GM23248 (cell line): ENCODE data around the gene TAMALIN. TPM values are rescaled to one million over a fixed set of nuclear protein-coding genes. Genes with fewer than 3 reads are reported as not detected.

Source experiments
- DNase-seq: peaks from one replicate; pipeline ENCODE4 v3.0.0-alpha.2; 2015
- H2AFZ ChIP-seq: fragments of 200-600 bp; sonication (generic); 2 replicates; pipeline ENCODE4 v1.6.1; 2016; ENCODE audit warnings: antibody characterized with exemption
- H3F3A ChIP-seq: fragments of 200-600 bp; sonication (generic); 2 replicates; pipeline ENCODE4 v1.6.1; 2016; ENCODE audit warnings: mild to moderate bottlenecking, antibody characterized with exemption, mixed run types; ENCODE audit not compliant: insufficient read depth
- H3K27ac ChIP-seq: fragments of 200-600 bp; sonication (generic); 2 replicates; pipeline ENCODE4 v1.5.1; 2016; ENCODE audit warnings: mild to moderate bottlenecking
- H3K27me3 ChIP-seq: fragments of 200-600 bp; sonication (generic); replicated peaks from 2 replicates; pipeline ENCODE4 v1.6.1; 2016; ENCODE audit warnings: mild to moderate bottlenecking; ENCODE audit not compliant: insufficient read depth
- H3K36me3 ChIP-seq: fragments of 200-600 bp; sonication (generic); 2 replicates; pipeline ENCODE4 v1.6.1; 2016; ENCODE audit warnings: low read depth, mild to moderate bottlenecking
- H3K4me1 ChIP-seq: fragments of 200-600 bp; sonication (generic); 2 replicates; pipeline ENCODE4 v1.6.1; 2016; ENCODE audit warnings: mild to moderate bottlenecking; ENCODE audit not compliant: insufficient read depth
- H3K4me2 ChIP-seq: fragments of 200-600 bp; sonication (generic); one replicate; pipeline ENCODE4 v1.6.1; 2016; ENCODE audit warnings: mild to moderate bottlenecking; ENCODE audit not compliant: unreplicated experiment
- H3K4me3 ChIP-seq: fragments of 200-600 bp; sonication (generic); 2 replicates; pipeline ENCODE4 v1.5.1; 2016; ENCODE audit warnings: mild to moderate bottlenecking
- H3K79me2 ChIP-seq: fragments of 200-600 bp; sonication (generic); 2 replicates; pipeline ENCODE4 v1.6.1; 2016; ENCODE audit warnings: mild to moderate bottlenecking; ENCODE audit not compliant: insufficient read depth
- H3K9ac ChIP-seq: fragments of 200-600 bp; sonication (generic); 2 replicates; pipeline ENCODE4 v1.6.1; 2016; ENCODE audit warnings: mild to moderate bottlenecking
- H3K9me2 ChIP-seq: fragments of 200-600 bp; sonication (generic); 2 replicates; pipeline ENCODE4 v1.6.1; 2016; ENCODE audit warnings: mixed run types, mild to moderate bottlenecking, moderate library complexity; ENCODE audit not compliant: insufficient read depth
- H3K9me3 ChIP-seq: fragments of 200-600 bp; sonication (generic); one replicate; pipeline ENCODE4 v1.6.1; 2017; ENCODE audit warnings: low read depth
- H4K20me1 ChIP-seq: fragments of 200-600 bp; sonication (generic); 2 replicates; pipeline ENCODE4 v1.6.0; 2016; ENCODE audit not compliant: insufficient read depth
- EZH2 ChIP-seq: fragments of 200-600 bp; sonication (generic); IDR thresholded peaks from 2 replicates; pipeline ENCODE4 v1.6.1; 2018; ENCODE audit warnings: antibody characterized with exemption, mild to moderate bottlenecking; ENCODE audit not compliant: insufficient read depth, poor library complexity, severe bottlenecking
- EZH2phosphoT487 ChIP-seq: fragments of 200-600 bp; sonication (generic); IDR thresholded peaks from 2 replicates; pipeline ENCODE4 v1.6.1; 2018; ENCODE audit warnings: antibody characterized with exemption, moderate library complexity, mild to moderate bottlenecking, low read depth; ENCODE audit not compliant: insufficient read depth
- WGBS, 2 experiments: methylation state at CpG; one replicate each; pipeline ENCODE4 v1.1.6; 2015 to 2017; ENCODE audit warnings: low lambda C conversion rate in 2 of 2, low coverage in 1 of 2; ENCODE audit errors: missing lambda C conversion rate in 2 of 2; 5-methylcytosine and 5-hydroxymethylcytosine counted together
- in situ Hi-C: fragments of 300-500 bp; cut with MboI; formaldehyde crosslinking; loops from 2 replicates; pipeline ENCODE4 v1.15.0; 2020
- polyA plus RNA-seq: library from polyadenylated mRNA; unstranded; fragments of >200 nt; fragmentation: Nextera tagmentation; extraction: Ambion mirVana; gene quantifications from 2 replicates; pipeline ENCODE4 v1.2.1, GENCODE V29; 2016
- total RNA-seq: library from RNA; depleted of rRNA; stranded (reverse); fragments of >200 nt; shearing (Covaris generic); gene quantifications from 2 replicates; pipeline ENCODE4 v1.2.3, GENCODE V29; 2014

Gene TAMALIN
- total and polyA plus RNA-seq, 2 experiments from 2014 or later: 2.2 TPM; not detected in 1

GRCh38 chr12:52020539-52021336, 14.0 kb downstream of the TAMALIN start:
- no peak overlapping the region for H3K4me2 ChIP-seq
- no peaks in the 10 kb centered on the region for H3K27me3 ChIP-seq
- H3K27ac ChIP-seq: no peak overlapping the region
- no peaks in the 10 kb centered on the region for H3K9me2 ChIP-seq
- H3K79me2 ChIP-seq: no peaks in the 10 kb centered on the region
- peaks cover under 1% of the 10 kb centered on the region; the same call in 1 of the 2 replicates for H3K4me1 ChIP-seq
- H3F3A ChIP-seq: no peaks in the 10 kb centered on the region
- TF ChIP-seq EZH2 (no peak), EZH2phosphoT487 (no peak)
- peak; percentile 62 for DNase-seq
- no peaks in the 10 kb centered on the region for H3K36me3 ChIP-seq
- H3K9me3 ChIP-seq: no peaks in the 10 kb centered on the region
- H4K20me1 ChIP-seq: no peaks in the 10 kb centered on the region
- no peak overlapping the region; the same call in 1 of the 2 replicates for H2AFZ ChIP-seq
- in situ Hi-C loops: no loop called here
- 34 to 37% methylated on average over 9 of the region's 9 CpGs for WGBS, 2 experiments
- no peak overlapping the region for H3K9ac ChIP-seq
- H3K4me3 ChIP-seq: no peak overlapping the region

GRCh38 chr12:52022841-52023181, 16.1 kb downstream of the TAMALIN start:
- Histone ChIP-seq H3K4me3 (peak overlapping the region; percentile 69), H3K9me2 (no peaks in the 10 kb centered on the region), H3K4me1 (peaks cover 4% of the 10 kb centered on the region; the same call in 1 of the 2 replicates), H3K4me2 (peak overlapping the region; percentile 64), H2AFZ (peak overlapping the region; percentile 91), H3K9ac (no peak overlapping the region), H3K27me3 (no peaks in the 10 kb centered on the region), H4K20me1 (no peaks in the 10 kb centered on the region), H3K27ac (no peak overlapping the region), H3F3A (no peaks in the 10 kb centered on the region), H3K79me2 (no peaks in the 10 kb centered on the region), H3K9me3 (no peaks in the 10 kb centered on the region), H3K36me3 (no peaks in the 10 kb centered on the region)
- 42 to 44% methylated on average over 14 of the region's 14 CpGs for WGBS, 2 experiments
- in situ Hi-C loops: no loop called here
- no peak for TF ChIP-seq EZH2phosphoT487
- no peak for TF ChIP-seq EZH2
- DNase-seq: no peak

- 1 to 8% methylated on average over 15 to 68 of the region's 70 CpGs for WGBS, 2 experiments
- Histone ChIP-seq H3K79me2 (no peaks in the 10 kb centered on the region), H3K4me1 (peaks cover 4% of the 10 kb centered on the region; the same call in 1 of the 2 replicates), H3K27me3 (no peaks in the 10 kb centered on the region), H3K9ac (peak overlapping the region; percentile 48), H3K27ac (no peak overlapping the region), H3K9me2 (no peaks in the 10 kb centered on the region), H4K20me1 (no peaks in the 10 kb centered on the region), H3F3A (no peaks in the 10 kb centered on the region), H3K4me2 (peak overlapping the region; percentile 64), H2AFZ (peak overlapping the region; percentile 91), H3K36me3 (no peaks in the 10 kb centered on the region), H3K4me3 (peak overlapping the region; percentile 69), H3K9me3 (no peaks in the 10 kb centered on the region)
- peak; percentile 81 for DNase-seq
- no peak for TF ChIP-seq EZH2phosphoT487
- no peak for TF ChIP-seq EZH2
- in situ Hi-C loops: no loop called here
Measured at GRCh38 chr12:52023182-52023975, 16.6 kb downstream of the TAMALIN start.

- Histone ChIP-seq H3K9me2 (no peaks in the 10 kb centered on the region), H3F3A (no peaks in the 10 kb centered on the region), H3K9me3 (no peaks in the 10 kb centered on the region), H3K36me3 (no peaks in the 10 kb centered on the region), H4K20me1 (no peaks in the 10 kb centered on the region), H3K4me2 (peak overlapping the region; percentile 64), H3K4me3 (peak overlapping the region; percentile 69), H3K79me2 (no peaks in the 10 kb centered on the region), H3K27me3 (no peaks in the 10 kb centered on the region), H3K9ac (peak overlapping the region; percentile 48), H3K4me1 (peaks cover 4% of the 10 kb centered on the region; the same call in 1 of the 2 replicates), H2AFZ (peak overlapping the region; percentile 91), H3K27ac (no peak overlapping the region)
- DNase-seq: no peak
- TF ChIP-seq EZH2phosphoT487: no peak
- no peak for TF ChIP-seq EZH2
- in situ Hi-C loops: no loop called here
- 21 to 23% methylated on average over 20 of the region's 20 CpGs for WGBS, 2 experiments
Measured at GRCh38 chr12:52023976-52024688, 17.4 kb downstream of the TAMALIN start.
